AG09309 (cell line): ENCODE data around the gene STK36.

Source experiments
- DNase-seq: peaks from one replicate; pipeline ENCODE4 v3.0.0-alpha.2; 2010; ENCODE audit warnings: low read depth
- H3K4me3 ChIP-seq: 2 replicates; pipeline ENCODE4 v1.5.1; 2011; ENCODE audit warnings: mild to moderate bottlenecking, low read depth, low read length, moderate library complexity; ENCODE audit not compliant: control insufficient read depth
- CTCF ChIP-seq: IDR thresholded peaks from 2 replicates; pipeline ENCODE4 v1.5.1; 2011; ENCODE audit warnings: mild to moderate bottlenecking, low read depth, low read length, inconsistent platforms; ENCODE audit not compliant: insufficient read depth, control insufficient read depth; ENCODE audit errors: missing control alignments

Gene STK36

DNA sequence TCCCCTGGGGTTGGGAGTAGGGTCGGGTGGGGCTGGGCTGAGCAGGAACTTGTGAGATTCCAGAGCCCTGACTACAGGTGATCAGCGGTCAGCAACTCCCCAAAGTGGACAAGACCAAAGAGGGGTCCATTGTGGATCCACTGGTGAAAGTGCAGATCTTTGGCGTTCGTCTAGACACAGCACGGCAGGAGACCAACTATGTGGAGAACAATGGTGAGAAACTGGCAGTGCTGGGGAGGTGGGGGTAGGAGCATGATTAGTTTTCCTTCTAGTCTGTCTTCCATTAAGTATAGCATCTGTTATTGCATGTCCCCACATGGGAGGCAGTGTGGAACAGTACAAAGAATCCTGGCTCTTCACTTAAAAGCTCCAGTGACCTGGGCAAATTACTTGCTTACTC lies 36.2 kb upstream of the STK36 start:
- DNase-seq: no peak
- H3K4me3 ChIP-seq: no peak overlapping the region
- TF ChIP-seq CTCF: no peak

- no peak for DNase-seq
- H3K4me3 ChIP-seq: no peak overlapping the region
- TF ChIP-seq CTCF: no peak
Observed at GRCh38 chr2:218638372-218638771, 33.5 kb upstream of the STK36 start.

GRCh38 chr2:218642121-218642656 lies 29.7 kb upstream of the STK36 start:
- no peak overlapping the region for H3K4me3 ChIP-seq
- TF ChIP-seq CTCF: no peak
- no peak for DNase-seq

- no peak for DNase-seq
- no peak overlapping the region for H3K4me3 ChIP-seq
- no peak for TF ChIP-seq CTCF
Observed at GRCh38 chr2:218642786-218643185, 29.1 kb upstream of the STK36 start.

GRCh38 chr2:218643751-218644310 lies 28.1 kb upstream of the STK36 start:
- no peak for DNase-seq
- TF ChIP-seq CTCF: no peak

DNA sequence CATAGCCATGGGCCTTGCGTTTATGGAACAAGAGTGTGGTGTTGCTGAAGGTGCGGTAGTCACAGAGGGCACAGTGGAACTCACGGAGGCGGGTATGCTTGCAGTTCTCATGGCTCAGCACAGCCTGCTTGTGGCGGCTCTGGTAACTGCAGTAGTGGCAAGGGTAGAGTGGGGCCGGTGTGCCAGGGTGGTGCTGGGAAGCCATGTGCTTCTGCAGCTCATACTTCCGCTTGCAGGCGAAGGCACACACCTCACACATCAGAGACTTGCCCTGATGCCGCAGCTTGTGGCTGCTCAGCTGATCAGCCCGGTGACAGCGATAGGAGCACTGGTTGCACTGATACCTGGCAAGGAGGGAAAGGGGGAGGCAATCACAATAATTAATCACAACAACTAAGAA lies 27.2 kb upstream of the STK36 start:
- no peak overlapping the region for H3K4me3 ChIP-seq
- DNase-seq: no peak
- TF ChIP-seq CTCF: no peak

More at GRCh38 chr2:218643751-218644310, 28.1 kb upstream of the STK36 start:
- no peak overlapping the region for H3K4me3 ChIP-seq
